Pancreas (tissue), 10 donors: ENCODE results near the gene RNF138. TPM values are rescaled to one million over a fixed set of nuclear protein-coding genes. Genes with fewer than 3 reads are reported as not detected.

Experiments used
- ATAC-seq, 4 donors: fragments of 200-7000 bp; cut with Tn5 transposase; one replicate each; pipeline versions ENCODE4 v1.8.0 to v1.9.1; 2020; ENCODE audit warnings: mild to moderate bottlenecking in 4 of 4, moderate library complexity in 4 of 4
- DNase-seq, 6 donors: peaks; one replicate each; pipeline ENCODE4 v3.0.0-alpha.2; 2020
- FAIRE-seq: peaks from 2 replicates; lab custom pipeline; 2012; peaks lifted over from hg19 to GRCh38; lab: Jason Lieb, UNC
- H3K27ac ChIP-seq, 4 donors: fragments of 200-600 bp; sonication (generic); 1 replicate in 3 of 4; 2 replicates in 1 of 4; pipeline versions ENCODE4 v1.5.0 to v1.8.0; 2020
- H3K27me3 ChIP-seq, 4 donors: fragments of 200-600 bp; one replicate each; pipeline ENCODE4 v1.8.0; 2021
- H3K36me3 ChIP-seq, 3 donors: fragments of 200-600 bp; sonication (generic) in 1 of 3; one replicate each; pipeline versions ENCODE4 v1.5.0 to v1.8.0; 2020 to 2021
- H3K4me1 ChIP-seq, 3 donors: fragments of 200-600 bp; one replicate each; pipeline ENCODE4 v1.8.0; 2021
- H3K4me3 ChIP-seq, 4 donors: fragments of 200-600 bp; sonication (generic) in 2 of 4; one replicate each; pipeline versions ENCODE4 v1.5.0 to v1.8.0; 2020 to 2021
- H3K9me3 ChIP-seq, 4 donors: fragments of 200-600 bp; one replicate each; pipeline ENCODE4 v1.8.0; 2021
- CTCF ChIP-seq, 4 donors: fragments of 200-600 bp; sonication (generic) in 3 of 4; IDR thresholded peaks; one replicate each; pipeline versions ENCODE4 v1.5.0 to v1.8.0; 2021; ENCODE audit warnings: antibody characterized with exemption in 4 of 4
- WGBS, 2 donors: extraction: QIAGEN DNeasy Blood & Tissue Kit; methylation state at CpG; one replicate each; pipeline ENCODE4 v1.1.7; 2013; 5-methylcytosine and 5-hydroxymethylcytosine counted together
- intact Hi-C, 3 donors: fragments of 100-400 bp; cut with DNase I; formaldehyde crosslinking; loops; one replicate each; pipeline versions ENCODE4 v1.11.1 to v1.14.2; 2022
- polyA plus RNA-seq, 2 donors: library from polyadenylated mRNA; stranded (reverse); fragments of 200-250 nt; gene quantifications; one replicate each; pipeline ENCODE4 v1.2.3, GENCODE V29; 2013
- total RNA-seq, 6 donors: library from RNA; stranded (reverse); fragmentation: NEBNext Ultra II Directional in 4 of 6; extraction: Animal tissue kit (Norgen Biotek cat#: 25700) in 4 of 6; gene quantifications; one replicate each; pipeline versions ENCODE4 v1.2.1 to v1.2.4, GENCODE V29; 2021 to 2023
- donor health status: healthy with polysubstance abuse.
- donor health status: DM: no; HTN: no; CAD: no; lungs with moderate emphysema.
- donor health status: DM: no; HTN: no; CAD: no.
- donor health status: control.
- donor health status: control.
- donor health status: Bipolar disorder and iron deficiency.
- donor health status: DM: yes; HTN: yes; CAD: no.
- donor health status: DM: no; HTN: no; CAD: no.
- donor health status: DM: no; HTN: no; CAD: no.
- donor health status: DM: yes; HTN: yes; CAD: no.

RNF138 gene
- total RNA-seq (10 to 100 TPM in 5 of 6 donors, 1 to 10 TPM in 1; 8.4 to 20.0 (median 14.4) TPM), polyA plus RNA-seq (1 to 10 TPM; 4.4 to 9.9 TPM)

GRCh38 chr18:32091724-32092421, at the start of gene RNF138:
Gene RNF138 (plus strand): TSS chr18:32091874. CDS start chr18:32092777, 903 bp downstream.
- peak within 1 kb of the TSS; percentile 68 to 94 (median 80) for H3K4me3 ChIP-seq
- 0 to 1% methylated on average over 67 to 75 of the region's 75 CpGs for WGBS, 2 donors
- H3K27me3 ChIP-seq, result no peaks in the 10 kb centered on the region
- no peaks in the 10 kb centered on the region for H3K9me3 ChIP-seq
- no peak for TF ChIP-seq CTCF (IDR thresholded peaks at IDR 0.05)
- peaks cover 13 to 35% (median 17%) of the 10 kb centered on the region in 3 donors for H3K4me1 ChIP-seq
- H3K27ac ChIP-seq, result peak within 1 kb of the TSS; percentile 99 to 100 (median 100)
- DNase-seq (peak; percentile 84 to 93 (median 89)), FAIRE-seq (no peak), ATAC-seq (peak; percentile 68 to 85 (median 75))
- intact Hi-C loops, result no loop called here
- H3K36me3 ChIP-seq, result no peaks in the 10 kb centered on the region

GRCh38 chr18:32042337-32042736, 49.3 kb upstream of the RNF138 start:
- H3K4me1 ChIP-seq, result no peaks in the 10 kb centered on the region
- no peak overlapping the region for H3K27ac ChIP-seq
- no peak for ATAC-seq

GRCh38 chr18:32048507-32049091, 43.1 kb upstream of the RNF138 start:
- ATAC-seq (peak in 3 of 4 donors; percentile 64 to 86 (median 83)), FAIRE-seq (no peak), DNase-seq (peak in 2 of 6 donors; percentile 24 to 29)
- Histone ChIP-seq H3K4me1 (peaks cover 0 to 8% (median 0%) of the 10 kb centered on the region in 3 donors), H3K27ac (peak overlapping the region in 2 of 4 donors; percentile 8 to 36), H3K27me3 (no peaks in the 10 kb centered on the region), H3K36me3 (no peaks in the 10 kb centered on the region), H3K9me3 (no peaks in the 10 kb centered on the region), H3K4me3 (no peak overlapping the region)
- TF ChIP-seq CTCF (IDR thresholded peaks at IDR 0.05), result no peak
- intact Hi-C loops, result no loop called here
- WGBS, 2 donors, result 79 to 84% methylated on average over 4 of the region's 4 CpGs

More at GRCh38 chr18:32042337-32042736, 49.3 kb upstream of the RNF138 start:
- Histone ChIP-seq H3K36me3 (no peaks in the 10 kb centered on the region), H3K9me3 (no peaks in the 10 kb centered on the region), H3K4me3 (no peak overlapping the region), H3K27me3 (no peaks in the 10 kb centered on the region)
- DNase-seq (no peak), FAIRE-seq (no peak)
- intact Hi-C loops, result no loop called here
- TF ChIP-seq CTCF (IDR thresholded peaks at IDR 0.05), result no peak

GRCh38 chr18:32049393-32050171, 42.1 kb upstream of the RNF138 start:
- peak overlapping the region in 1 of 4 donors; percentile 8 for H3K27ac ChIP-seq
- H3K27me3 ChIP-seq, result no peaks in the 10 kb centered on the region
- DNase-seq (peak in 1 of 6 donors; percentile 45), FAIRE-seq (no peak), ATAC-seq (peak in 3 of 4 donors; percentile 39 to 77 (median 62))
- WGBS, 2 donors, result 88 to 97% methylated on average over 3 of the region's 3 CpGs
- intact Hi-C loops, result no loop called here
- no peaks in the 10 kb centered on the region for H3K36me3 ChIP-seq
- no peak for TF ChIP-seq CTCF (IDR thresholded peaks at IDR 0.05)
- no peak overlapping the region for H3K4me3 ChIP-seq
- peaks cover 0 to 8% (median 0%) of the 10 kb centered on the region in 3 donors for H3K4me1 ChIP-seq
- no peaks in the 10 kb centered on the region for H3K9me3 ChIP-seq
